SK-N-MC (cell line): ENCODE measurements around the gene CIB4.

Experiments used
- EZH2 ChIP-seq: fragments of 200-600 bp; sonication (generic); IDR thresholded peaks from one replicate; pipeline ENCODE4 v1.6.1; 2017; ENCODE audit warnings: antibody characterized with exemption
- FOXP2 ChIP-seq: optimal IDR thresholded peaks from 2 replicates; pipeline ENCODE3; 2011; ENCODE audit warnings: mild to moderate bottlenecking, moderate library complexity; ENCODE audit not compliant: insufficient read depth; ENCODE audit errors: extremely low read length, control extremely low read depth

DNA sequence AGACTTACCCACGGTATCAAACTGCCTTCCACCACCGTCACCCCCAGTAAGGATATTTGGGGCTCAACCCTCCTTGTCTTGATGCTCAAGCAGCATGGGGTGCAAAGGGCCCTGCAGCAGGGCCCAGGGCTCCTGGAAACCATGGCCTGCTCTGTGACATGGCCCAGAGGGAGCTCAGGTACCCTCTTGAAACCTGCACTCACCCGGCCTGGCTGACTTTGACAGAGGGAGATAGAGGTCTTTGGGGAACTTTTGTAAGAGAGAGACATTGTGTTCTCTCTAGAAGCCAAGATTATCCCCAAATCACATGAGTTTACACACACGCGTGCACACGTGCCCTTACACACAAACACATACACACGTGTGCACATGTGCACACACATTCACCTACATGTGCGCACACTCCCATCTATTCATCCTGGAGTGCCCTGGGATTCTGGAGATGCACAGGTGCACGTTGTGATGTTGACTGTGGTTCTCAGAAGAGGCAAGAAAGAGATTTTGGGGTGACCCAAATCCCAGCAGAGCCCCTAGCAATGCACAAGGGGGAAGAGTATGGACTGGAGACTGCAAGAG, 31.7 kb upstream of the CIB4 start:
- TF ChIP-seq EZH2 (no peak), FOXP2 (no peak)
